H1 (cell line): ENCODE data around the gene MAP2K7. TPM values are rescaled to one million over a fixed set of nuclear protein-coding genes. Genes with fewer than 3 reads are reported as not detected.

Experiments used
- CTCF ChIA-PET: fragments of 300-600 bp; sonication (Branson Sonifier 250); formaldehyde crosslinking; loops from one replicate; lab custom pipeline; 2021; ENCODE audit not compliant: partially characterized antibody; lab: Charles Lee
- POLR2A ChIA-PET: fragments of 300-600 bp; sonication (Branson Sonifier 250); formaldehyde crosslinking; loops from one replicate; lab custom pipeline; 2021; ENCODE audit warnings: inconsistent platforms; ENCODE audit not compliant: partially characterized antibody; lab: Charles Lee
- DNase-seq, 2 experiments: peaks; one replicate each; pipeline versions ENCODE4 v3.0.0 to v3.0.0-alpha.2; 2010 to 2022; ENCODE audit warnings: low spot score in 2 of 2, low read depth in 1 of 2, mixed read lengths in 1 of 2
- FAIRE-seq: peaks from 2 replicates; lab custom pipeline; 2011; peaks lifted over from hg19 to GRCh38; lab: Jason Lieb, UNC
- H2AFZ ChIP-seq: 2 replicates; pipeline ENCODE4 v1.8.1; 2012; ENCODE audit warnings: low read length, inconsistent platforms
- H2AK5ac ChIP-seq: 2 replicates; pipeline ENCODE4 v1.6.1; 2013; ENCODE audit warnings: low read depth, low read length
- H2BK120ac ChIP-seq: replicated peaks from 2 replicates; pipeline ENCODE3; 2013; ENCODE audit warnings: low read depth, low read length, inconsistent platforms
- H2BK12ac ChIP-seq: 2 replicates; pipeline ENCODE4 v1.6.1; 2013; ENCODE audit warnings: low read depth, low read length
- H2BK15ac ChIP-seq: 2 replicates; pipeline ENCODE4 v1.6.1; 2013; ENCODE audit warnings: low read length
- H2BK20ac ChIP-seq: 2 replicates; pipeline ENCODE4 v1.6.1; 2013; ENCODE audit warnings: low read length
- H2BK5ac ChIP-seq: 2 replicates; pipeline ENCODE4 v1.6.1; 2013; ENCODE audit warnings: low read depth, low read length
- H3K14ac ChIP-seq: 2 replicates; pipeline ENCODE4 v1.6.1; 2013; ENCODE audit warnings: inconsistent platforms; ENCODE audit not compliant: insufficient read length
- H3K18ac ChIP-seq: 2 replicates; pipeline ENCODE4 v1.6.1; 2013; ENCODE audit warnings: low read length; ENCODE audit errors: extremely low read depth
- H3K23ac ChIP-seq: 2 replicates; pipeline ENCODE4 v1.6.1; 2013; ENCODE audit warnings: inconsistent platforms; ENCODE audit not compliant: insufficient read length
- H3K23me2 ChIP-seq: 2 replicates; pipeline ENCODE4 v1.6.1; 2013; ENCODE audit warnings: low read depth, low read length
- H3K27ac ChIP-seq: 2 replicates; pipeline ENCODE4 v1.6.1; 2011; ENCODE audit warnings: low read depth, low read length, inconsistent platforms
- H3K27me3 ChIP-seq, 4 experiments: replicated peaks in 1 of 4; 1 replicate in 1 of 4; 2 replicates in 3 of 4; pipeline versions ENCODE4 v1.6.1 to v1.8.1; 2011 to 2013; ENCODE audit warnings: low read length in 3 of 4, mild to moderate bottlenecking in 3 of 4, inconsistent platforms in 2 of 4, mixed read lengths in 2 of 4, moderate library complexity in 1 of 4; ENCODE audit not compliant: control insufficient read depth in 3 of 4, insufficient read depth in 3 of 4; ENCODE audit errors: extremely low read depth in 1 of 4
- H3K36me3 ChIP-seq, 4 experiments: 2 replicates each; pipeline versions ENCODE4 v1.6.1 to v1.8.1; 2011 to 2013; ENCODE audit warnings: mild to moderate bottlenecking in 4 of 4, low read length in 3 of 4, moderate library complexity in 2 of 4, control low read depth in 1 of 4, inconsistent platforms in 1 of 4; ENCODE audit not compliant: insufficient read depth in 4 of 4, control insufficient read depth in 2 of 4
- H3K4ac ChIP-seq: replicated peaks from 2 replicates; pipeline ENCODE3; 2013; ENCODE audit warnings: low read length, low read depth, mixed read lengths, inconsistent platforms; ENCODE audit not compliant: insufficient read length
- H3K4me1 ChIP-seq, 4 experiments: replicated peaks in 1 of 4; 1 replicate in 1 of 4; 2 replicates in 3 of 4; pipeline versions ENCODE4 v1.6.1 to v1.8.1; 2011 to 2013; ENCODE audit warnings: low read length in 3 of 4, inconsistent platforms in 2 of 4, mixed read lengths in 1 of 4; ENCODE audit not compliant: insufficient read depth in 4 of 4, control insufficient read depth in 3 of 4
- H3K4me2 ChIP-seq, 2 experiments: 2 replicates each; pipeline versions ENCODE4 v1.6.1 to v1.8.1; 2011 to 2013; ENCODE audit warnings: low read depth in 2 of 2, low read length in 2 of 2, control low read depth in 1 of 2, inconsistent platforms in 1 of 2, mild to moderate bottlenecking in 1 of 2; ENCODE audit not compliant: insufficient read depth in 1 of 2
- H3K4me3 ChIP-seq, 4 experiments: fragments of 200-600, 300-600 bp in 1 of 4; sonication (generic), shearing (Covaris generic), sonication (Bioruptor Twin) in 1 of 4; 2 replicates each; pipeline versions ENCODE4 v1.5.1 to v1.8.1; 2011 to 2016; ENCODE audit warnings: low read length in 4 of 4, low read depth in 3 of 4, control low read depth in 2 of 4, inconsistent platforms in 2 of 4, mild to moderate bottlenecking in 2 of 4, mixed read lengths in 1 of 4, moderate library complexity in 1 of 4; ENCODE audit not compliant: insufficient read depth in 2 of 4; ENCODE audit errors: extremely low read depth in 1 of 4
- H3K56ac ChIP-seq: replicated peaks from 2 replicates; pipeline ENCODE3; 2013; ENCODE audit warnings: low read depth, mild to moderate bottlenecking, mixed read lengths, low read length, inconsistent platforms; ENCODE audit not compliant: insufficient read length
- H3K79me1 ChIP-seq: 2 replicates; pipeline ENCODE4 v1.6.1; 2013; ENCODE audit warnings: low read depth, low read length, control low read depth
- H3K79me2 ChIP-seq, 2 experiments: 2 replicates each; pipeline versions ENCODE4 v1.6.1 to v1.8.1; 2012 to 2013; ENCODE audit warnings: low read length in 2 of 2, mild to moderate bottlenecking in 2 of 2, inconsistent platforms in 1 of 2; ENCODE audit not compliant: insufficient read depth in 2 of 2, control insufficient read depth in 1 of 2
- H3K9ac ChIP-seq, 4 experiments: replicated peaks in 1 of 4; 1 replicate in 1 of 4; 2 replicates in 3 of 4; pipeline versions ENCODE4 v1.6.1 to v1.8.1; 2011 to 2013; ENCODE audit warnings: low read depth in 3 of 4, low read length in 3 of 4, control low read depth in 2 of 4, mild to moderate bottlenecking in 2 of 4, moderate library complexity in 2 of 4, inconsistent platforms in 1 of 4; ENCODE audit errors: extremely low read depth in 1 of 4
- H3K9me3 ChIP-seq, 2 experiments: 2 replicates each; pipeline versions ENCODE4 v1.6.1 to v1.8.1; 2012 to 2013; ENCODE audit warnings: mild to moderate bottlenecking in 2 of 2, moderate library complexity in 2 of 2, control low read depth in 1 of 2, inconsistent platforms in 1 of 2, low read depth in 1 of 2, low read length in 1 of 2, mixed read lengths in 1 of 2; ENCODE audit not compliant: insufficient read depth in 2 of 2
- H4K20me1 ChIP-seq, 2 experiments: replicated peaks in 1 of 2; 2 replicates each; pipeline versions ENCODE3 to v1.8.1; 2011 to 2013; ENCODE audit warnings: inconsistent platforms in 2 of 2, low read length in 2 of 2, mild to moderate bottlenecking in 1 of 2; ENCODE audit not compliant: insufficient read depth in 2 of 2, control insufficient read depth in 1 of 2
- H4K5ac ChIP-seq: 2 replicates; pipeline ENCODE4 v1.6.1; 2013; ENCODE audit warnings: low read length, low read depth, mixed read lengths, inconsistent platforms; ENCODE audit not compliant: insufficient read length
- H4K8ac ChIP-seq: 2 replicates; pipeline ENCODE4 v1.8.0; 2013; ENCODE audit warnings: mild to moderate bottlenecking, moderate library complexity, low read length, inconsistent platforms; ENCODE audit not compliant: insufficient read depth; ENCODE audit errors: extremely low read depth
- H4K91ac ChIP-seq: replicated peaks from 2 replicates; pipeline ENCODE3; 2013; ENCODE audit warnings: low read length, mixed read lengths, inconsistent platforms; ENCODE audit not compliant: insufficient read length
- CTBP2 ChIP-seq: IDR thresholded peaks from 2 replicates; pipeline ENCODE4 v1.7.0; 2011; ENCODE audit warnings: borderline replicate concordance, mild to moderate bottlenecking, moderate library complexity, mixed read lengths, low read length; ENCODE audit not compliant: insufficient read depth, insufficient read length
- EGR1 ChIP-seq: IDR thresholded peaks from 2 replicates; pipeline ENCODE4 v1.6.1; 2011; ENCODE audit warnings: low read depth, low read length, borderline replicate concordance
- EP300 ChIP-seq, 2 experiments: IDR thresholded peaks; 1 replicate in 1 of 2; 2 replicates in 1 of 2; pipeline ENCODE4 v1.6.1; 2011 to 2012; ENCODE audit warnings: low read depth in 2 of 2, low read length in 2 of 2, mild to moderate bottlenecking in 2 of 2, borderline replicate concordance in 1 of 2, inconsistent platforms in 1 of 2, moderate library complexity in 1 of 2
- NANOG ChIP-seq: IDR thresholded peaks from 2 replicates; pipeline ENCODE4 v1.6.1; 2011; ENCODE audit warnings: low read length, low read depth, mild to moderate bottlenecking, inconsistent platforms; ENCODE audit not compliant: insufficient read depth, poor library complexity, severe bottlenecking
- SAP30 ChIP-seq: fragments of 300-600 bp; sonication (generic); IDR thresholded peaks from 2 replicates; pipeline ENCODE4 v1.7.1; 2012; ENCODE audit warnings: low read length, moderate library complexity, mild to moderate bottlenecking, inconsistent platforms; ENCODE audit not compliant: insufficient read depth, insufficient replicate concordance
- SIRT6 ChIP-seq: IDR thresholded peaks from one replicate; pipeline ENCODE4 v1.7.1; 2012; ENCODE audit warnings: low read length, inconsistent platforms
- SP1 ChIP-seq: IDR thresholded peaks from 2 replicates; pipeline ENCODE4 v1.6.1; 2011; ENCODE audit warnings: low read depth, low read length
- SRF ChIP-seq: IDR thresholded peaks from 2 replicates; pipeline ENCODE4 v1.6.1; 2011; ENCODE audit warnings: mild to moderate bottlenecking, low read depth, low read length, moderate library complexity
- TAF1 ChIP-seq: IDR thresholded peaks from 2 replicates; pipeline ENCODE4 v1.6.1; 2011; ENCODE audit warnings: mild to moderate bottlenecking, low read depth, low read length
- TBP ChIP-seq: IDR thresholded peaks from 2 replicates; pipeline ENCODE4 v1.6.1; 2011; ENCODE audit warnings: low read depth, low read length, improper control_type of control experiment
- WGBS, 2 experiments: shearing (Covaris generic) in 1 of 2; methylation state at CpG; one replicate each; pipeline versions ENCODE4 v1.1.6 to v1.1.7; 2013 to 2015; ENCODE audit warnings: low lambda C conversion rate in 2 of 2, mixed read lengths in 2 of 2, inconsistent platforms in 1 of 2, low coverage in 1 of 2, missing lambda C conversion rate in 1 of 2; ENCODE audit not compliant: insufficient replicate concordance in 2 of 2, insufficient coverage in 1 of 2, insufficient read length in 1 of 2; ENCODE audit errors: extremely low coverage in 1 of 2, missing lambda C conversion rate in 1 of 2; 5-methylcytosine and 5-hydroxymethylcytosine counted together
- polyA plus RNA-seq, 7 experiments: library from polyadenylated mRNA; depleted of rRNA in 3 of 7; stranded (reverse) in 5 of 7; unstranded in 2 of 7; fragments of >200 nt in 5 of 7; fragments of 200-250 nt in 2 of 7; gene quantifications; 1 replicate in 5 of 7; 2 replicates in 1 of 7; 4 replicates in 1 of 7; pipeline versions ENCODE4 v1.2.1 to v1.2.3, GENCODE V29; 2011 to 2013; ENCODE audit warnings: missing spikeins in 2 of 7, mixed read lengths in 2 of 7
- total RNA-seq: library from RNA; stranded (reverse); fragmentation: NEBNext Ultra II Directional; extraction: Animal tissue kit (Norgen Biotek cat#: 25700); gene quantifications from 2 replicates; pipeline ENCODE4 v1.2.1, GENCODE V29; 2021

MAP2K7 gene
- total and polyA plus RNA-seq, 2 of the 8 experiments (the other 6 are each of a cell fraction or from before 2014, with no cell fraction given) = 8.9 to 38.3 TPM

DNA sequence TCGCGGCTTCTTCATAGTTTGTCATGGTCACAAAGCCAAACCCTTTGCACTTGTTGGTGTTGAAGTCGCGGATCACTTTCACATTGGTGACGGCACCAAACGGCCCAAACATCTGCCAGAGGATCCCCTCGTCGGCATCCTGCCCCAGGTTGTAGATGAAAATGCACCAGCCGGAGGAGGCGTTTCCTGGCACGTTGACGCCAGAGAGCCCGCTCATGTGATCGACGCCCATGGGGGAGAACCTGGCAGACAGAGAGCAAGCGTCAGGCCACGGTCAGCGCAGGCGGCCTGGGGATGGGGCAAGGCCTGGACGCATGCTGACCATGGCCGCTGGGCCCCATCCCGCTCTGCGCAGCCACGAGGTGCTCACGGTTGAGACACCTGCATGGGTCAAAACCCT, 59.9 kb downstream of the MAP2K7 start:
- H2BK20ac ChIP-seq = no peak overlapping the region
- H3K9me3 ChIP-seq = no peaks in the 10 kb centered on the region
- WGBS, 2 experiments = 94% methylated on average over 25 of the region's 25 CpGs; no CpG with 5 or more reads in 1 of the 2 experiments
- H2AK5ac ChIP-seq = no peak overlapping the region
- DNase-seq (no peak), FAIRE-seq (no peak)
- ChIA-PET CTCF (interaction anchor here (1.1 to 1.4 kb wide), 2 partner anchors 19 to 34 kb away, joined by 3 to 5 read pairs; no protein-coding TSS in a partner anchor), POLR2A (no interaction called here)
- H4K5ac ChIP-seq = no peak overlapping the region
- no peak overlapping the region for H3K23ac ChIP-seq
- peaks cover 33 to 66% (median 62%) of the 10 kb centered on the region in 4 experiments for H3K36me3 ChIP-seq
- no peak for TF ChIP-seq EP300 (IDR thresholded peaks at IDR 0.05; ENCODE audit: borderline replicate concordance in 1 of 2, low read depth in 2 of 2, low read length in 2 of 2)
- no peak for TF ChIP-seq EGR1
- TF ChIP-seq TBP = no peak
- TF ChIP-seq TAF1 = no peak
- TF ChIP-seq NANOG = no peak
- TF ChIP-seq SP1 = no peak
- TF ChIP-seq SIRT6 = no peak
- no peak for TF ChIP-seq SAP30
- no peak for TF ChIP-seq CTBP2
- TF ChIP-seq SRF = no peak
- no peaks in the 10 kb centered on the region for H3K79me2 ChIP-seq
- H3K9ac ChIP-seq = no peak overlapping the region
- H2BK5ac ChIP-seq = no peak overlapping the region
- H2BK12ac ChIP-seq = no peak overlapping the region
- no peak overlapping the region for H3K4me3 ChIP-seq
- H3K4ac ChIP-seq = no peak overlapping the region
- H3K56ac ChIP-seq = no peak overlapping the region
- H3K27me3 ChIP-seq = no peaks in the 10 kb centered on the region
- no peaks in the 10 kb centered on the region; the same call in none of the 2 replicates for H3K79me1 ChIP-seq
- no peak overlapping the region for H4K8ac ChIP-seq
- H3K4me1 ChIP-seq = peaks cover 0 to 1% (median 0%) of the 10 kb centered on the region in 4 experiments; a peak in 1 of 7 replicates
- H2AFZ ChIP-seq = no peak overlapping the region
- H3K23me2 ChIP-seq = no peaks in the 10 kb centered on the region
- no peak overlapping the region for H3K14ac ChIP-seq
- no peak overlapping the region for H2BK120ac ChIP-seq
- H3K4me2 ChIP-seq = no peak overlapping the region
- no peak overlapping the region for H2BK15ac ChIP-seq
- H4K91ac ChIP-seq = no peak overlapping the region
- no peak overlapping the region for H3K18ac ChIP-seq
- H4K20me1 ChIP-seq = peaks cover 5 to 10% of the 10 kb centered on the region in 2 experiments
- no peak overlapping the region for H3K27ac ChIP-seq
